ENCODE measurements around the gene ZNF316.

The ZNF316 gene

GRCh38 chr7:6608794-6609193, 28.3 kb upstream of the ZNF316 start:
- Histone ChIP-seq H3K4me3 (replicated peaks; ENCODE audit: low read depth, low read length) (no peak overlapping the region), H3K36me3 (ENCODE audit: control insufficient read depth, insufficient read depth, low read length) (peaks cover 7% of the 10 kb centered on the region), H3K27me3 (replicated peaks; ENCODE audit: control insufficient read depth, insufficient read depth, low read length) (no peaks in the 10 kb centered on the region)
- TF ChIP-seq CTCF (IDR thresholded peaks at IDR 0.05; ENCODE audit: insufficient read depth, low read length, poor library complexity, severe bottlenecking), result no peak
- DNase-seq (ENCODE audit: extremely low read depth, insufficient read length), result no peak

DNA sequence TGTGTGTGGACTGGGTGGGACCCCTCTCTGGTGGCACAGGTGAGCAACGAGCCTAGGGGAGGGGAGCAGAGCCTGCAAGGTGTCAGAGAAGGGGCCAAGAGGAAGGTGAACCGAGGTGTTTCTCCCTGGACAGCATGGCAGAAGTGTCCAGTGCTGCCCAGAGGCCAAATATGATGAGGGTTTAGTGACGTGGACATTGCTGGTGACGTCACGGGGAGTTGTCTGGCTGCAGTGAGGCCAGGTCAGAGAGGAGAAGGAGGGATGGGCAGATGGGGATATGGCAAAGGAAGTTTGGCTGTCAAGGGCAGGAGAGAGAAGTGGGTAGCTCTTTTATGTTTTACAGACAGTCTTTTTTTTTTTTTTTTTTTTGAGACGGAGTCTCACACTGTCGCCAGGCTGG, 24.3 kb upstream of the ZNF316 start:
- H3K4me3 ChIP-seq (replicated peaks; ENCODE audit: low read depth, low read length), result no peak overlapping the region
- no peak for DNase-seq (ENCODE audit: extremely low read depth, insufficient read length)
- no peaks in the 10 kb centered on the region; the same call in 1 of the 2 replicates for H3K27me3 ChIP-seq (replicated peaks; ENCODE audit: control insufficient read depth, insufficient read depth, low read length)
- no peaks in the 10 kb centered on the region; the same call in none of the 2 replicates for H3K36me3 ChIP-seq (ENCODE audit: control insufficient read depth, insufficient read depth, low read length)
- no peak for TF ChIP-seq CTCF (IDR thresholded peaks at IDR 0.05; ENCODE audit: insufficient read depth, low read length, poor library complexity, severe bottlenecking)

GRCh38 chr7:6613706-6614105, 23.4 kb upstream of the ZNF316 start:
- TF ChIP-seq CTCF (IDR thresholded peaks at IDR 0.05; ENCODE audit: insufficient read depth, low read length, poor library complexity, severe bottlenecking), result no peak
- H3K4me3 ChIP-seq (replicated peaks; ENCODE audit: low read depth, low read length), result no peak overlapping the region
- no peaks in the 10 kb centered on the region; the same call in none of the 2 replicates for H3K36me3 ChIP-seq (ENCODE audit: control insufficient read depth, insufficient read depth, low read length)
- no peak for DNase-seq (ENCODE audit: extremely low read depth, insufficient read length)
- no peaks in the 10 kb centered on the region; the same call in 1 of the 2 replicates for H3K27me3 ChIP-seq (replicated peaks; ENCODE audit: control insufficient read depth, insufficient read depth, low read length)

- Histone ChIP-seq H3K36me3 (ENCODE audit: control insufficient read depth, insufficient read depth, low read length) (no peaks in the 10 kb centered on the region), H3K27me3 (replicated peaks; ENCODE audit: control insufficient read depth, insufficient read depth, low read length) (no peaks in the 10 kb centered on the region; the same call in 1 of the 2 replicates), H3K4me3 (replicated peaks; ENCODE audit: low read depth, low read length) (peak within 1 kb of the TSS; percentile 23)
- TF ChIP-seq CTCF (IDR thresholded peaks at IDR 0.05; ENCODE audit: insufficient read depth, low read length, poor library complexity, severe bottlenecking), result no peak
- DNase-seq (ENCODE audit: extremely low read depth, insufficient read length), result no peak
Measured at GRCh38 chr7:6614953-6615722, 22.0 kb upstream of the ZNF316 start, which contains the start of gene ZNF853. Gene ZNF853, plus strand, starts transcription at chr7:6615610. Its CDS starts 565 bp downstream, at chr7:6616175.

GRCh38 chr7:6615723-6616555, 21.2 kb upstream of the ZNF316 start:
- no peak for DNase-seq (ENCODE audit: extremely low read depth, insufficient read length)
- Histone ChIP-seq H3K4me3 (replicated peaks; ENCODE audit: low read depth, low read length) (no peak overlapping the region), H3K36me3 (ENCODE audit: control insufficient read depth, insufficient read depth, low read length) (no peaks in the 10 kb centered on the region), H3K27me3 (replicated peaks; ENCODE audit: control insufficient read depth, insufficient read depth, low read length) (no peaks in the 10 kb centered on the region; the same call in 1 of the 2 replicates)
- no peak for TF ChIP-seq CTCF (IDR thresholded peaks at IDR 0.05; ENCODE audit: insufficient read depth, low read length, poor library complexity, severe bottlenecking)

Measured in GM06990 (cell line).